Liver (tissue), 9 donors: ENCODE measurements around the gene ATP4B. TPM values are rescaled to one million over a fixed set of nuclear protein-coding genes. Genes with fewer than 3 reads are reported as not detected.

Source experiments
- DNase-seq: peaks from one replicate; pipeline ENCODE4 v3.0.0-alpha.2; 2017; ENCODE audit warnings: low spot score
- H3K27ac ChIP-seq, 2 donors: one replicate each; pipeline ENCODE4 v1.7.0; 2013; ENCODE audit warnings: inconsistent platforms in 2 of 2, low read length in 2 of 2, control low read depth in 1 of 2, low read depth in 1 of 2, mild to moderate bottlenecking in 1 of 2
- H3K27me3 ChIP-seq, 4 donors: one replicate each; pipeline versions ENCODE4 v1.6.1 to v1.7.0; 2013; ENCODE audit warnings: low read length in 3 of 4, inconsistent platforms in 1 of 4, mild to moderate bottlenecking in 1 of 4, moderate library complexity in 1 of 4; ENCODE audit not compliant: control insufficient read depth in 4 of 4, insufficient read depth in 4 of 4
- H3K36me3 ChIP-seq, 4 donors: one replicate each; pipeline versions ENCODE4 v1.6.1 to v1.7.0; 2013; ENCODE audit warnings: low read length in 3 of 4, mild to moderate bottlenecking in 3 of 4, low read depth in 1 of 4, moderate library complexity in 1 of 4; ENCODE audit not compliant: control insufficient read depth in 4 of 4, insufficient read depth in 3 of 4
- H3K4me1 ChIP-seq, 4 donors: one replicate each; pipeline versions ENCODE4 v1.6.1 to v1.7.0; 2013; ENCODE audit warnings: low read length in 3 of 4, mild to moderate bottlenecking in 3 of 4, moderate library complexity in 1 of 4; ENCODE audit not compliant: control insufficient read depth in 4 of 4, insufficient read depth in 4 of 4
- H3K4me3 ChIP-seq, 3 donors: one replicate each; pipeline versions ENCODE4 v1.6.1 to v1.7.0; 2013; ENCODE audit warnings: low read length in 3 of 3, control low read depth in 1 of 3, low read depth in 1 of 3, mild to moderate bottlenecking in 1 of 3
- H3K9ac ChIP-seq, 2 donors: one replicate each; pipeline ENCODE4 v1.7.0; 2013; ENCODE audit warnings: low read length in 2 of 2, mild to moderate bottlenecking in 2 of 2, moderate library complexity in 2 of 2, control low read depth in 1 of 2, low read depth in 1 of 2
- H3K9me3 ChIP-seq, 4 donors: one replicate each; pipeline versions ENCODE4 v1.6.1 to v1.7.0; 2013; ENCODE audit warnings: low read length in 3 of 4; ENCODE audit not compliant: control insufficient read depth in 4 of 4
- ATF3 ChIP-seq: IDR thresholded peaks from 2 replicates; pipeline ENCODE4 v1.6.1; 2016; ENCODE audit warnings: antibody characterized with exemption
- CTCF ChIP-seq: fragments of 150-350 bp; IDR thresholded peaks from 2 replicates; pipeline ENCODE4 v1.5.1; 2017; ENCODE audit warnings: improper control_type of control experiment, low read depth, low read length; ENCODE audit not compliant: missing input control
- EGR1 ChIP-seq, 2 donors: IDR thresholded peaks; 2 replicates each; pipeline ENCODE4 v1.6.1; 2016 to 2018; ENCODE audit warnings: antibody characterized with exemption in 2 of 2, low read depth in 2 of 2
- FOXA1 ChIP-seq: IDR thresholded peaks from 2 replicates; pipeline ENCODE4 v1.6.1; 2016; ENCODE audit warnings: antibody characterized with exemption
- FOXA2 ChIP-seq: IDR thresholded peaks from 2 replicates; pipeline ENCODE4 v1.6.1; 2016; ENCODE audit warnings: antibody characterized with exemption
- GABPA ChIP-seq, 2 donors: IDR thresholded peaks in 1 of 2; conservative IDR thresholded peaks in 1 of 2; 2 replicates each; pipeline ENCODE4 v1.6.1; 2016; ENCODE audit warnings: antibody characterized with exemption in 2 of 2, mild to moderate bottlenecking in 1 of 2, moderate library complexity in 1 of 2
- HNF4A ChIP-seq, 2 donors: conservative IDR thresholded peaks; 2 replicates each; pipeline ENCODE4 v1.6.1; 2016; ENCODE audit warnings: antibody characterized with exemption in 2 of 2, mild to moderate bottlenecking in 2 of 2
- HNF4G ChIP-seq: IDR thresholded peaks from 2 replicates; pipeline ENCODE4 v1.6.1; 2016; ENCODE audit warnings: antibody characterized with exemption
- JUND ChIP-seq, 2 donors: IDR thresholded peaks; 2 replicates each; pipeline ENCODE4 v1.6.1; 2016; ENCODE audit warnings: antibody characterized with exemption in 2 of 2
- NR2F2 ChIP-seq: IDR thresholded peaks from 2 replicates; pipeline ENCODE4 v1.6.1; 2016; ENCODE audit warnings: antibody characterized with exemption
- RAD21 ChIP-seq, 2 donors: IDR thresholded peaks; 2 replicates each; pipeline ENCODE4 v1.6.1; 2016; ENCODE audit warnings: antibody characterized with exemption in 2 of 2, mild to moderate bottlenecking in 2 of 2
- RXRA ChIP-seq, 2 donors: IDR thresholded peaks; 2 replicates each; pipeline ENCODE4 v1.6.1; 2017 to 2018; ENCODE audit warnings: antibody characterized with exemption in 2 of 2, mild to moderate bottlenecking in 1 of 2
- SP1 ChIP-seq: IDR thresholded peaks from 2 replicates; pipeline ENCODE4 v1.6.1; 2018; ENCODE audit warnings: antibody characterized with exemption, mild to moderate bottlenecking
- TAF1 ChIP-seq: conservative IDR thresholded peaks from 2 replicates; pipeline ENCODE4 v1.6.1; 2016; ENCODE audit warnings: antibody characterized with exemption, mild to moderate bottlenecking
- YY1 ChIP-seq: IDR thresholded peaks from 2 replicates; pipeline ENCODE4 v1.6.1; 2016; ENCODE audit warnings: antibody characterized with exemption, mild to moderate bottlenecking
- WGBS: extraction: QIAGEN DNeasy Blood & Tissue Kit; methylation state at CpG from one replicate; pipeline ENCODE4 v1.1.7; 2013; 5-methylcytosine and 5-hydroxymethylcytosine counted together
- polyA plus RNA-seq, 2 donors: library from polyadenylated mRNA; stranded (reverse) in 1 of 2; unstranded in 1 of 2; fragments of 200-250 nt in 1 of 2; fragments of >200 nt in 1 of 2; fragmentation: Nextera tagmentation in 1 of 2; extraction: Ambion mirVana in 1 of 2; gene quantifications; one replicate each; pipeline versions ENCODE4 v1.2.1 to v1.2.3, GENCODE V29; 2013 to 2015
- total RNA-seq, 2 donors: library from RNA; depleted of rRNA; stranded (reverse); fragments of >200 nt; gene quantifications; one replicate each; pipeline ENCODE4 v1.2.3, GENCODE V29; 2014
- TF ChIP-seq, protein P1 (sequence below): IDR thresholded peaks from 2 replicates; pipeline ENCODE4 v1.6.1; 2016; ENCODE audit warnings: antibody characterized with exemption
- TF ChIP-seq, protein P2 (sequence below): IDR thresholded peaks from 2 replicates; pipeline ENCODE4 v1.6.1; 2016; ENCODE audit warnings: antibody characterized with exemption
- donor health status: healthy.
- donor health status: healthy.
- donor health status: healthy.
- donor health status: healthy.
- donor health status: healthy.

The ATP4B gene
- total and polyA plus RNA-seq, 4 donors: not detected

DNA sequence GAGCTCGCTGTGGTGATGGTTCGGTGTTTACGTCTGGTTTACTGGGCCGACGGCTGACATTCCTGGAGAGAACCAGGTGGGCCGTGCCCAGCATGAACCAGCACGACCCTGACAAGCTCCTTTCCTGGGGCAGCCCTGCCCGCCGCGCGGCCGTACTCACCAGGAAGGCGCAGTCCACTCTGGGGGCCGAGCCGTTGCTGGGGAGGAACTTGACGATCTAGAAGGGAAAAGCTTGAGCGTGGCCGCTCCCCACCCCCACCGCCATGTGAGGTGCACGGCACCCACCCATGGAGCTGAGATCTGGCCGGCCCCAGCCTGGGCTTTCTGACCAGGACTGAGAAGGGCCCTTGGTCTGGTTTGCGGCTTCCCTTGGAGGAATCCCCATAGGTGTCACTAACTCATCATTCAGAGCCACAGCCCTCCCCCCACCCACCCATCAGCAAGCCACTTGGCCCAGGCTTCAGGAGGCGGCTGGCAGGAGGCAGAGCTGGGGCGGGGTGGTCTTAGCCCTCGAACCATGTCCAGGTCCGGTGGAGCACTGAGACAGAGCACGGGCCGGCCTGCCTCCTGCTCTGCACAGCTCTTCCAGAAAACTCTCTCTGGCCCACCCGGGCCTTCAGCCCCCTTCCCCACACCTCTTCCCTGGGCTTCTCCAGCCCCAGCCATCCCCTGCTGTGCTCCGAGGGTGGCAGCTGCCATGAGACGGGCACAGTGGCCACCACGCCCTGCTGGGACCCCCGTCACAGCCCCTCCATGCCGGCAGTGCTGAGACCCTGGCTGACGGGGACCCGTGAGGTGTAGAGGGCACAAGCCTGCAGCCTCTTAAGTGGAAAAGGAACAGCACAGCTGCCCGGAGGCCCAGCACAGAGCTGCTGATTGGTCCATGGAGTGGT lies 6.2 kb downstream of the ATP4B start:
- peaks cover 8 to 15% (median 13%) of the 10 kb centered on the region in 4 donors for H3K4me1 ChIP-seq
- no peaks in the 10 kb centered on the region for H3K36me3 ChIP-seq
- H3K9ac ChIP-seq: no peak overlapping the region
- H3K27ac ChIP-seq: no peak overlapping the region
- no peaks in the 10 kb centered on the region for H3K27me3 ChIP-seq
- H3K4me3 ChIP-seq: no peak overlapping the region
- TF ChIP-seq SP1: no peak
- TF ChIP-seq GABPA (IDR thresholded peaks at IDR 0.05 in 1 of 2, conservative IDR thresholded peaks at IDR 0.05 in 1 of 2): no peak
- TF ChIP-seq, protein P1, sequence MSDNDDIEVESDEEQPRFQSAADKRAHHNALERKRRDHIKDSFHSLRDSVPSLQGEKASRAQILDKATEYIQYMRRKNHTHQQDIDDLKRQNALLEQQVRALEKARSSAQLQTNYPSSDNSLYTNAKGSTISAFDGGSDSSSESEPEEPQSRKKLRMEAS: no peak
- no peak for TF ChIP-seq FOXA1
- no peak for TF ChIP-seq EGR1 (IDR thresholded peaks at IDR 0.05; ENCODE audit: low read depth in 2 of 2)
- no peak for TF ChIP-seq FOXA2
- no peak for TF ChIP-seq ATF3
- TF ChIP-seq, protein P2, sequence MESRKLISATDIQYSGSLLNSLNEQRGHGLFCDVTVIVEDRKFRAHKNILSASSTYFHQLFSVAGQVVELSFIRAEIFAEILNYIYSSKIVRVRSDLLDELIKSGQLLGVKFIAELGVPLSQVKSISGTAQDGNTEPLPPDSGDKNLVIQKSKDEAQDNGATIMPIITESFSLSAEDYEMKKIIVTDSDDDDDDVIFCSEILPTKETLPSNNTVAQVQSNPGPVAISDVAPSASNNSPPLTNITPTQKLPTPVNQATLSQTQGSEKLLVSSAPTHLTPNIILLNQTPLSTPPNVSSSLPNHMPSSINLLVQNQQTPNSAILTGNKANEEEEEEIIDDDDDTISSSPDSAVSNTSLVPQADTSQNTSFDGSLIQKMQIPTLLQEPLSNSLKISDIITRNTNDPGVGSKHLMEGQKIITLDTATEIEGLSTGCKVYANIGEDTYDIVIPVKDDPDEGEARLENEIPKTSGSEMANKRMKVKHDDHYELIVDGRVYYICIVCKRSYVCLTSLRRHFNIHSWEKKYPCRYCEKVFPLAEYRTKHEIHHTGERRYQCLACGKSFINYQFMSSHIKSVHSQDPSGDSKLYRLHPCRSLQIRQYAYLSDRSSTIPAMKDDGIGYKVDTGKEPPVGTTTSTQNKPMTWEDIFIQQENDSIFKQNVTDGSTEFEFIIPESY: no peak
- no peak for TF ChIP-seq TAF1
- no peak for TF ChIP-seq HNF4A (conservative IDR thresholded peaks at IDR 0.05)
- TF ChIP-seq RAD21 (IDR thresholded peaks at IDR 0.05): no peak
- no peak for TF ChIP-seq HNF4G
- TF ChIP-seq NR2F2: no peak
- no peak for TF ChIP-seq JUND (IDR thresholded peaks at IDR 0.05)
- TF ChIP-seq YY1: no peak
- no peak for TF ChIP-seq CTCF
- WGBS: 96% methylated on average over 37 of the region's 37 CpGs
- H3K9me3 ChIP-seq: no peaks in the 10 kb centered on the region
- DNase-seq: no peak

DNA sequence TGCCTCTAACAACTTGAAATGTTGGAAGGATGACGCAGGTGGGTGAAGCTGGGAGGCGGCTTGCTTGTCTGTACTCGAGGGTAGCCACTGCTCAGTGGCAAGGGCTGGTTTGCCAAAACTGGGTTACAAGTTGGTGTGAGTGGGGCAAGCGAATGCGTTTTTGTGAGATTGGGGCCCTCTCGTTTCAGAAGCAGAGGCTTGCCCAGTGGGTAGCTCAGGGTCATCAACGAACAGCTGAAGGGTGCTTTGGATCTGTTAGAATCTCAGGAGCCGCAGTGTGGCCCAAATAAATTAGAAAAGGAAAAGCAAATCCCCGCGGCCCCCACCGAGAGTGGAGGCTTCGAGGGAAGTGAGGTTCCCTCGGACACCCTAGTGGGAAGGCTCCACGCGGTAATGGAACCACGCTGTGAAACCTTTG lies 7.3 kb downstream of the ATP4B start:
- TF ChIP-seq, protein P1: no peak
- no peak for TF ChIP-seq EGR1 (IDR thresholded peaks at IDR 0.05; ENCODE audit: low read depth in 2 of 2)
- TF ChIP-seq RXRA (IDR thresholded peaks at IDR 0.05): no peak
- TF ChIP-seq NR2F2: no peak
- no peak for TF ChIP-seq YY1
- TF ChIP-seq CTCF: no peak
- TF ChIP-seq HNF4A (conservative IDR thresholded peaks at IDR 0.05): no peak
- TF ChIP-seq, protein P2: no peak
- 93% methylated on average over 16 of the region's 16 CpGs for WGBS
- Histone ChIP-seq H3K9me3 (no peaks in the 10 kb centered on the region), H3K36me3 (no peaks in the 10 kb centered on the region), H3K4me1 (peaks cover 13 to 24% (median 19%) of the 10 kb centered on the region in 4 donors), H3K9ac (no peak overlapping the region), H3K27ac (no peak overlapping the region), H3K27me3 (no peaks in the 10 kb centered on the region), H3K4me3 (no peak overlapping the region)
- DNase-seq: no peak
